ENCODE results near the gene SCTR.

The SCTR gene

GRCh38 chr2:119545754-119546446 is 21.6 kb upstream of the SCTR start:
- in situ Hi-C loops (cut with HindIII; ENCODE audit: low pct_ligation_motif_present, low sequenced_read_pairs) = no loop called here
- Histone ChIP-seq H3K27me3 (replicated peaks) (peaks cover 6% of the 10 kb centered on the region), H3K4me3 (ENCODE audit: low read depth, low read length) (no peak overlapping the region), H3K36me3 (replicated peaks) (no peaks in the 10 kb centered on the region), H3K27ac (no peak overlapping the region)
- TF ChIP-seq CTCF (IDR thresholded peaks at IDR 0.05; ENCODE audit: low read depth, low read length, missing control alignments) = no peak
- no peak for DNase-seq

GRCh38 chr2:119544939-119545475 is 20.7 kb upstream of the SCTR start:
- H3K27me3 ChIP-seq (replicated peaks) = peaks cover 6% of the 10 kb centered on the region
- TF ChIP-seq CTCF (IDR thresholded peaks at IDR 0.05; ENCODE audit: low read depth, low read length, missing control alignments) = no peak
- H3K36me3 ChIP-seq (replicated peaks) = no peaks in the 10 kb centered on the region
- in situ Hi-C loops (cut with HindIII; ENCODE audit: low pct_ligation_motif_present, low sequenced_read_pairs) = no loop called here
- no peak for DNase-seq
- H3K27ac ChIP-seq = no peak overlapping the region
- H3K4me3 ChIP-seq (ENCODE audit: low read depth, low read length) = peak overlapping the region; percentile 62

- Histone ChIP-seq H3K27ac (peak within 1 kb of the TSS; percentile 26), H3K36me3 (replicated peaks) (no peaks in the 10 kb centered on the region)
Measured at GRCh38 chr2:119544075-119544938, 20.0 kb upstream of the SCTR start, which contains the start of gene CFAP221. Gene CFAP221, plus strand, starts transcription at chr2:119544449. Its CDS starts 1,683 bp downstream, at chr2:119546132.

GRCh38 chr2:119541476-119541875 is 17.2 kb upstream of the SCTR start:
- Histone ChIP-seq H3K36me3 (replicated peaks) (no peaks in the 10 kb centered on the region), H3K27me3 (replicated peaks) (peaks cover 6% of the 10 kb centered on the region), H3K27ac (no peak overlapping the region), H3K4me3 (ENCODE audit: low read depth, low read length) (no peak overlapping the region)
- in situ Hi-C loops (cut with HindIII; ENCODE audit: low pct_ligation_motif_present, low sequenced_read_pairs) = no loop called here
- no peak for TF ChIP-seq CTCF (IDR thresholded peaks at IDR 0.05; ENCODE audit: low read depth, low read length, missing control alignments)
- no peak for DNase-seq

More at GRCh38 chr2:119544075-119544938, 20.0 kb upstream of the SCTR start, which contains the start of gene CFAP221:
- peak within 1 kb of the TSS; percentile 62 for H3K4me3 ChIP-seq (ENCODE audit: low read depth, low read length)
- in situ Hi-C loops (cut with HindIII; ENCODE audit: low pct_ligation_motif_present, low sequenced_read_pairs) = no loop called here
- H3K27me3 ChIP-seq (replicated peaks) = peaks cover 6% of the 10 kb centered on the region
- TF ChIP-seq CTCF (IDR thresholded peaks at IDR 0.05; ENCODE audit: low read depth, low read length, missing control alignments) = no peak
- DNase-seq = peak; percentile 64

GRCh38 chr2:119537792-119538191 is 13.5 kb upstream of the SCTR start:
- no peak overlapping the region for H3K4me3 ChIP-seq (ENCODE audit: low read depth, low read length)
- H3K27me3 ChIP-seq (replicated peaks) = no peaks in the 10 kb centered on the region
- H3K27ac ChIP-seq = no peak overlapping the region
- no peak for TF ChIP-seq CTCF (IDR thresholded peaks at IDR 0.05; ENCODE audit: low read depth, low read length, missing control alignments)
- in situ Hi-C loops (cut with HindIII; ENCODE audit: low pct_ligation_motif_present, low sequenced_read_pairs) = no loop called here
- no peaks in the 10 kb centered on the region for H3K36me3 ChIP-seq (replicated peaks)
- no peak for DNase-seq
